Spleen (tissue), 7 donors: ENCODE data around the gene CARHSP1.

Source experiments
- POLR2A ChIP-seq, 3 donors: fragments of 450-650 bp; IDR thresholded peaks; one replicate each; pipeline ENCODE4 v1.5.1; 2017; ENCODE audit warnings: antibody characterized with exemption in 3 of 3, mild to moderate bottlenecking in 1 of 3
- TF ChIP-seq, protein P1 (sequence below), 11 experiments: fragments of 200-600 bp in 7 of 11; fragments of 450-650 bp in 4 of 11; sonication (generic) in 4 of 11; IDR thresholded peaks in 8 of 11; conservative IDR thresholded peaks in 3 of 11; 1 replicate in 7 of 11; 2 replicates in 4 of 11; pipeline versions ENCODE4 v1.4.0 to v1.8.0; 2016 to 2021; ENCODE audit warnings: antibody characterized with exemption in 11 of 11, inconsistent platforms in 4 of 11, mild to moderate bottlenecking in 1 of 11
- donor health status: DM: no; HTN: no; CAD: no; lungs with moderate emphysema.
- donor health status: DM: no; HTN: no; CAD: no.
- donor health status: DM: no; HTN: no; CAD: no.

DNA sequence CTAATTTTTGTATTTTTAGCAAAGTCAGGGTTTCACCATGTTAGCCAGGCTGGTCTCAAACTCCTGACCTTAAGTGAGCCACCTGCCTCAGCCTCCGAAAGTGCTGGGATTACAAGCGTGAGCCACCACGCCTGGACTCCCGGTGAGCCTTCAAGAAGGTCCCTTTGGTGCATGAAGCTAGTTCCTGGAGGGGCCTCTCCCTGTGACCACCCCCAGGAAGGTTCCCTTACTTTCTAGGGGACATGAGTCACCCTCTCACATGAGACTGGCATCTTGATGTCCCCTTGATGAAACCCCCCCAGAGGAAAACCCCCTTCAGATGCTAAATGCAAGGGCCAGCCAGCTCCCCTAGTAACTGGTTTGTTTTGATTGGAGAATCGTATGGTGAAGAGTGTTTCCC, 12.8 kb downstream of the CARHSP1 start:
- no peak for TF ChIP-seq POLR2A (IDR thresholded peaks at IDR 0.05)
- TF ChIP-seq, protein P1, sequence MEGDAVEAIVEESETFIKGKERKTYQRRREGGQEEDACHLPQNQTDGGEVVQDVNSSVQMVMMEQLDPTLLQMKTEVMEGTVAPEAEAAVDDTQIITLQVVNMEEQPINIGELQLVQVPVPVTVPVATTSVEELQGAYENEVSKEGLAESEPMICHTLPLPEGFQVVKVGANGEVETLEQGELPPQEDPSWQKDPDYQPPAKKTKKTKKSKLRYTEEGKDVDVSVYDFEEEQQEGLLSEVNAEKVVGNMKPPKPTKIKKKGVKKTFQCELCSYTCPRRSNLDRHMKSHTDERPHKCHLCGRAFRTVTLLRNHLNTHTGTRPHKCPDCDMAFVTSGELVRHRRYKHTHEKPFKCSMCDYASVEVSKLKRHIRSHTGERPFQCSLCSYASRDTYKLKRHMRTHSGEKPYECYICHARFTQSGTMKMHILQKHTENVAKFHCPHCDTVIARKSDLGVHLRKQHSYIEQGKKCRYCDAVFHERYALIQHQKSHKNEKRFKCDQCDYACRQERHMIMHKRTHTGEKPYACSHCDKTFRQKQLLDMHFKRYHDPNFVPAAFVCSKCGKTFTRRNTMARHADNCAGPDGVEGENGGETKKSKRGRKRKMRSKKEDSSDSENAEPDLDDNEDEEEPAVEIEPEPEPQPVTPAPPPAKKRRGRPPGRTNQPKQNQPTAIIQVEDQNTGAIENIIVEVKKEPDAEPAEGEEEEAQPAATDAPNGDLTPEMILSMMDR (IDR thresholded peaks at IDR 0.05 in 8 of 11, conservative IDR thresholded peaks at IDR 0.05 in 3 of 11): no peak
